MCF 10A (cell line): ENCODE results near the gene DVL1. TPM values are rescaled to one million over a fixed set of nuclear protein-coding genes. Genes with fewer than 3 reads are reported as not detected.

Source experiments
- Bru-seq: library from RNA; stranded (reverse); fragments of 400-500 nt; gene quantifications from one replicate; lab custom pipeline; 2021; lab: Mats Ljungman, UMichigan
- BruChase-seq, 2 experiments: library from RNA; stranded (reverse); fragments of 400-500 nt; gene quantifications; one replicate each; lab custom pipeline; 2021; lab: Mats Ljungman, UMichigan
- BruUV-seq: library from RNA; stranded (reverse); fragments of 400-500 nt; replicated peaks from 2 replicates; lab custom pipeline; 2021; lab: Mats Ljungman, UMichigan
- CTCF ChIA-PET: fragments of 300-600 bp; sonication (Branson Sonifier 250); formaldehyde crosslinking; extraction: SDS; loops from one replicate; lab custom pipeline; 2021; ENCODE audit warnings: antibody characterized with exemption, inconsistent platforms; lab: Yijun Ruan, JAX
- POLR2A ChIA-PET: fragments of 300-600, 350-650 bp; sonication (Branson Sonifier 250); formaldehyde crosslinking; extraction: SDS; loops from one replicate; lab custom pipeline; 2020; ENCODE audit warnings: antibody characterized with exemption, inconsistent platforms; lab: Yijun Ruan, JAX
- DNase-seq: peaks from one replicate; pipeline ENCODE4 v3.0.0-alpha.2; 2018; ENCODE audit not compliant: unreplicated experiment
- H3K27ac Mint-ChIP-seq: one replicate; pipeline ENCODE4 v1.8.0; 2022; ENCODE audit warnings: mild to moderate bottlenecking, low read depth, mixed read lengths; ENCODE audit not compliant: unreplicated experiment
- H3K27me3 Mint-ChIP-seq: one replicate; pipeline ENCODE4 v1.8.0; 2022; ENCODE audit warnings: mixed read lengths; ENCODE audit not compliant: insufficient read depth, unreplicated experiment
- H3K36me3 Mint-ChIP-seq: one replicate; pipeline ENCODE4 v1.8.0; 2022; ENCODE audit warnings: mild to moderate bottlenecking, moderate library complexity, mixed read lengths; ENCODE audit not compliant: insufficient read depth, unreplicated experiment
- H3K4me1 Mint-ChIP-seq: one replicate; pipeline ENCODE4 v1.8.0; 2022; ENCODE audit warnings: mixed read lengths; ENCODE audit not compliant: insufficient read depth, unreplicated experiment
- H3K4me3 Mint-ChIP-seq: one replicate; pipeline ENCODE4 v1.8.0; 2022; ENCODE audit warnings: mild to moderate bottlenecking, moderate library complexity, mixed read lengths; ENCODE audit not compliant: unreplicated experiment
- H3K9me3 Mint-ChIP-seq: one replicate; pipeline ENCODE4 v1.8.0; 2022; ENCODE audit warnings: mixed read lengths; ENCODE audit not compliant: unreplicated experiment
- intact Hi-C: fragments of 100-400 bp; cut with micrococcal nuclease; formaldehyde crosslinking; loops from 2 replicates; pipeline ENCODE4 v1.14.1; 2022
- long read RNA-seq: library from polyadenylated mRNA; stranded (forward); transcript quantifications from one replicate; pipeline ENCODE4 v2.0.0, GENCODE V29; 2022
- total RNA-seq: library from RNA; stranded (reverse); gene quantifications from 2 replicates; pipeline ENCODE4 v1.2.3, GENCODE V29; 2022
- TF ChIP-seq, protein P1 (sequence below): fragments of 200-600 bp; IDR thresholded peaks from one replicate; pipeline ENCODE4 v1.8.0; 2022; ENCODE audit warnings: antibody characterized with exemption, mild to moderate bottlenecking; ENCODE audit not compliant: unreplicated experiment

DVL1 gene
- total RNA-seq: 96.2 and 113 TPM in 2 replicates
- percentile 46 among the genes with signal in this experiment for Bru-seq, nascent RNA
- BruChase-seq, experiment 1, labeled RNA remaining after a 6-hour chase: percentile 72 among the genes with signal in this experiment
- percentile 58 among the genes with signal in this experiment for BruChase-seq, experiment 2, labeled RNA remaining after a 2-hour chase
- long read RNA-seq, transcript DVL1-202 (15 exons, 2,926 nt): major isoform, 59 of 136 reads
- long read RNA-seq, transcript DVL1-201 (15 exons, 3,239 nt): minor isoform, 16 of 136 reads
- long read RNA-seq, partial matches to known transcripts: 18 of 136 reads
- long read RNA-seq, other reads (novel, unspliced or antisense): 42 of 136 reads

GRCh38 chr1:1349256-1350012 is at the start of gene DVL1:
TSS of gene DVL1 (minus strand) at chr1:1349418. CDS start at chr1:1349065, 353 bp downstream.
- peaks cover 13% of the 10 kb centered on the region for H3K4me1 Mint-ChIP-seq
- TF ChIP-seq, protein P1, sequence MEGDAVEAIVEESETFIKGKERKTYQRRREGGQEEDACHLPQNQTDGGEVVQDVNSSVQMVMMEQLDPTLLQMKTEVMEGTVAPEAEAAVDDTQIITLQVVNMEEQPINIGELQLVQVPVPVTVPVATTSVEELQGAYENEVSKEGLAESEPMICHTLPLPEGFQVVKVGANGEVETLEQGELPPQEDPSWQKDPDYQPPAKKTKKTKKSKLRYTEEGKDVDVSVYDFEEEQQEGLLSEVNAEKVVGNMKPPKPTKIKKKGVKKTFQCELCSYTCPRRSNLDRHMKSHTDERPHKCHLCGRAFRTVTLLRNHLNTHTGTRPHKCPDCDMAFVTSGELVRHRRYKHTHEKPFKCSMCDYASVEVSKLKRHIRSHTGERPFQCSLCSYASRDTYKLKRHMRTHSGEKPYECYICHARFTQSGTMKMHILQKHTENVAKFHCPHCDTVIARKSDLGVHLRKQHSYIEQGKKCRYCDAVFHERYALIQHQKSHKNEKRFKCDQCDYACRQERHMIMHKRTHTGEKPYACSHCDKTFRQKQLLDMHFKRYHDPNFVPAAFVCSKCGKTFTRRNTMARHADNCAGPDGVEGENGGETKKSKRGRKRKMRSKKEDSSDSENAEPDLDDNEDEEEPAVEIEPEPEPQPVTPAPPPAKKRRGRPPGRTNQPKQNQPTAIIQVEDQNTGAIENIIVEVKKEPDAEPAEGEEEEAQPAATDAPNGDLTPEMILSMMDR: peak; percentile 43
- no peaks in the 10 kb centered on the region for H3K36me3 Mint-ChIP-seq
- no peaks in the 10 kb centered on the region for H3K27me3 Mint-ChIP-seq
- intact Hi-C loops: no loop called here
- BruUV-seq: no TSS peak
- DNase-seq: no peak
- no peaks in the 10 kb centered on the region for H3K9me3 Mint-ChIP-seq
- peak within 1 kb of the TSS; percentile 84 for H3K27ac Mint-ChIP-seq
- POLR2A ChIA-PET: interaction anchor here (1.2 to 5.7 kb wide), 3 partner anchors 17 to 156 kb away, joined by 3 to 47 read pairs (median 28); partner anchors contain the start of gene AURKAIP1
- H3K4me3 Mint-ChIP-seq: peak within 1 kb of the TSS; percentile 79
- CTCF ChIA-PET: no interaction called here

GRCh38 chr1:1398677-1399186 is 49.5 kb upstream of the DVL1 start:
- CTCF ChIA-PET: interaction anchor here (0.6 to 1.9 kb wide), 5 partner anchors 8 to 336 kb away, joined by 3 to 6 read pairs (median 3); no protein-coding TSS in a partner anchor
- no TSS peak for BruUV-seq
- peak overlapping the region; percentile 85 for H3K27ac Mint-ChIP-seq

GRCh38 chr1:1397839-1398523 is 48.8 kb upstream of the DVL1 start:
- TF ChIP-seq, protein P1: no peak
- Mint-ChIP-seq H3K9me3 (no peaks in the 10 kb centered on the region), H3K4me3 (peak overlapping the region; percentile 88), H3K36me3 (peaks cover 92% of the 10 kb centered on the region), H3K27me3 (no peaks in the 10 kb centered on the region), H3K4me1 (peaks cover 11% of the 10 kb centered on the region), H3K27ac (peak overlapping the region; percentile 85)
- DNase-seq: peak; percentile 63
- BruUV-seq: TSS peak; percentile 43
- ChIA-PET POLR2A (interaction anchor here (0.7 to 4.1 kb wide), 8 partner anchors 9 to 113 kb away, joined by 4 to 62 read pairs (median 10); partner anchors contain the start of genes AURKAIP1 and MRPL20), CTCF (interaction anchor here (1.1 to 1.9 kb wide), 4 partner anchors 8 to 107 kb away, joined by 3 to 6 read pairs (median 6); no protein-coding TSS in a partner anchor)
- intact Hi-C loops: loop anchor here (2.0 kb wide), 1 partner anchor 23 kb away; the partner anchor contains the start of gene AURKAIP1

More at GRCh38 chr1:1398677-1399186, 49.5 kb upstream of the DVL1 start:
- Mint-ChIP-seq H3K4me3 (peak overlapping the region; percentile 88), H3K4me1 (peaks cover 16% of the 10 kb centered on the region), H3K9me3 (no peaks in the 10 kb centered on the region), H3K27me3 (no peaks in the 10 kb centered on the region), H3K36me3 (peaks cover 92% of the 10 kb centered on the region)
- no peak for DNase-seq
- intact Hi-C loops: loop anchor here (2.0 kb wide), 1 partner anchor 24 kb away; the partner anchor contains the start of gene AURKAIP1
- POLR2A ChIA-PET: interaction anchor here (0.7 to 4.1 kb wide), 16 partner anchors 9 to 168 kb away, joined by 3 to 62 read pairs (median 4); partner anchors contain the start of genes AURKAIP1 and MRPL20
- TF ChIP-seq, protein P1: no peak
